CD4-positive, alpha-beta T cell (primary cell): ENCODE data around the gene ETS2. TPM values are rescaled to one million over a fixed set of nuclear protein-coding genes. Genes with fewer than 3 reads are reported as not detected.
A peak's percentile ranks its signal among the peaks of the same experiment; 100 is the strongest.

Source experiments
- ATAC-seq: fragments of 200-7000 bp; cut with Tn5 transposase; one replicate; pipeline ENCODE4 v1.10.0; 2022; ENCODE audit warnings: mild to moderate bottlenecking; ENCODE audit not compliant: poor library complexity
- CTCF ChIA-PET: fragments of 350-600 bp; sonication (Branson Sonifier 250); formaldehyde crosslinking; loops from one replicate; lab custom pipeline; 2021; ENCODE audit warnings: antibody characterized with exemption, inconsistent platforms; lab: Charles Lee
- POLR2A ChIA-PET: fragments of 350-600 bp; sonication (Branson Sonifier 250); formaldehyde crosslinking; loops from one replicate; lab custom pipeline; 2021; ENCODE audit warnings: antibody characterized with exemption, inconsistent platforms; lab: Charles Lee
- DNase-seq, 14 experiments: peaks; one replicate each; pipeline ENCODE4 v3.0.0-alpha.2; 2013 to 2020; ENCODE audit warnings: mixed read lengths in 2 of 14
- H3K27ac ChIP-seq, 2 donors: one replicate each; pipeline versions ENCODE4 v1.5.1 to v1.7.0; 2013; ENCODE audit warnings: low read length in 2 of 2, low read depth in 1 of 2, mild to moderate bottlenecking in 1 of 2
- H3K27me3 ChIP-seq, 2 experiments: 1 replicate in 1 of 2; 2 replicates in 1 of 2; pipeline versions ENCODE4 v1.6.1 to v1.7.0; 2013; ENCODE audit warnings: low read length in 2 of 2, control low read depth in 1 of 2, mild to moderate bottlenecking in 1 of 2, moderate library complexity in 1 of 2; ENCODE audit not compliant: insufficient read depth in 2 of 2, control insufficient read depth in 1 of 2
- H3K36me3 ChIP-seq: one replicate; pipeline ENCODE4 v1.6.1; 2013; ENCODE audit warnings: low read length, control low read depth; ENCODE audit not compliant: insufficient read depth
- H3K4me1 ChIP-seq: one replicate; pipeline ENCODE4 v1.6.1; 2013; ENCODE audit warnings: low read length, control low read depth; ENCODE audit not compliant: insufficient read depth
- H3K4me3 ChIP-seq: one replicate; pipeline ENCODE4 v1.5.1; 2013; ENCODE audit warnings: mild to moderate bottlenecking, low read length, moderate library complexity
- H3K9me3 ChIP-seq, 2 experiments: 1 replicate in 1 of 2; 2 replicates in 1 of 2; pipeline versions ENCODE4 v1.6.1 to v1.7.0; 2013; ENCODE audit warnings: low read length in 2 of 2, mild to moderate bottlenecking in 2 of 2, control low read depth in 1 of 2, moderate library complexity in 1 of 2; ENCODE audit not compliant: control insufficient read depth in 1 of 2, insufficient read depth in 1 of 2
- H3K27ac Mint-ChIP-seq: one replicate; pipeline ENCODE4 v1.8.0; 2020; ENCODE audit warnings: mixed read lengths
- H3K27me3 Mint-ChIP-seq: one replicate; pipeline ENCODE4 v1.8.0; 2021; ENCODE audit warnings: mixed read lengths
- H3K36me3 Mint-ChIP-seq: one replicate; pipeline ENCODE4 v1.8.0; 2021; ENCODE audit warnings: low read depth, mixed read lengths
- H3K4me1 Mint-ChIP-seq: one replicate; pipeline ENCODE4 v1.8.0; 2021; ENCODE audit warnings: low read depth, mixed read lengths
- H3K4me3 Mint-ChIP-seq: one replicate; pipeline ENCODE4 v1.8.0; 2020; ENCODE audit warnings: mild to moderate bottlenecking, mixed read lengths
- H3K9me3 Mint-ChIP-seq: one replicate; pipeline ENCODE4 v1.8.0; 2020; ENCODE audit warnings: mixed read lengths
- intact Hi-C, 2 experiments: fragments of 100-400 bp; cut with DNase I in 1 of 2; cut with micrococcal nuclease in 1 of 2; formaldehyde crosslinking; loops; one replicate each; pipeline versions ENCODE4 v1.15.1 to v1.9.0; 2023 to 2025; cut with DNase I, micrococcal nuclease
- total RNA-seq, 174 experiments: library from RNA in 2 of 174; stranded (reverse) in 2 of 174; gene quantifications; one replicate each; pipeline ENCODE4 v1.2.3 and lab custom pipeline; 2021 to 2026
- TF ChIP-seq, protein P1 (sequence below): fragments of 200-600 bp; IDR thresholded peaks from one replicate; pipeline ENCODE4 v1.8.0; 2022; ENCODE audit warnings: antibody characterized with exemption, mild to moderate bottlenecking

Gene ETS2
- total RNA-seq, 2 experiments from 2014 or later = 11.4 to 13.9 TPM

DNA sequence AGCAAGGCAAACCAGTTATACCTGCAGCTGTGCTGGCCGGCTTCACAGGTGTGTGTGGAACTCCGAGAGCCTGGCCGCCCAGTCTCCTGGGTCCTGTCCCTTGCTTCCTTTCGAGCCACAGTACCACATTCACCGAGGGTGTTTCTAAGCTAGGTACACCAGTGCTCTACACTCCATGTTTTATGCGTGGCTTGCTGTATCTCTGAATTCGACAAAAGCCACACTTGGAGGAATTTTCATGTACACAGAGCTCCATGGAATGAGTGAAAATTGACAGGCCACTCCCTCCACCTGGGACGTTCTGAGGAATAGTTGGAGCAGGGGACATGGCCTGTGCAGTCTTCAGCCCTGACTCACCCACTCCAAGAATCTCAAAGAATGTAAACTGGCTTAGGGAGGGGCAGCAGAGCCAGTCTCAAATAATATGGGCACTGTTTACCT is 14.0 kb downstream of the ETS2 start:
- Mint-ChIP-seq H3K36me3 (peaks cover 98% of the 10 kb centered on the region), H3K4me1 (no peaks in the 10 kb centered on the region), H3K27me3 (no peaks in the 10 kb centered on the region), H3K4me3 (no peak overlapping the region), H3K27ac (no peak overlapping the region), H3K9me3 (no peaks in the 10 kb centered on the region)
- Histone ChIP-seq H3K4me3 (no peak overlapping the region), H3K9me3 (no peaks in the 10 kb centered on the region), H3K27ac (no peak overlapping the region), H3K4me1 (no peaks in the 10 kb centered on the region), H3K27me3 (no peaks in the 10 kb centered on the region), H3K36me3 (peaks cover 88% of the 10 kb centered on the region)
- DNase-seq = no peak
- POLR2A ChIA-PET = no interaction called here
- CTCF ChIA-PET = no interaction called here
- ATAC-seq = no peak
- TF ChIP-seq, protein P1, sequence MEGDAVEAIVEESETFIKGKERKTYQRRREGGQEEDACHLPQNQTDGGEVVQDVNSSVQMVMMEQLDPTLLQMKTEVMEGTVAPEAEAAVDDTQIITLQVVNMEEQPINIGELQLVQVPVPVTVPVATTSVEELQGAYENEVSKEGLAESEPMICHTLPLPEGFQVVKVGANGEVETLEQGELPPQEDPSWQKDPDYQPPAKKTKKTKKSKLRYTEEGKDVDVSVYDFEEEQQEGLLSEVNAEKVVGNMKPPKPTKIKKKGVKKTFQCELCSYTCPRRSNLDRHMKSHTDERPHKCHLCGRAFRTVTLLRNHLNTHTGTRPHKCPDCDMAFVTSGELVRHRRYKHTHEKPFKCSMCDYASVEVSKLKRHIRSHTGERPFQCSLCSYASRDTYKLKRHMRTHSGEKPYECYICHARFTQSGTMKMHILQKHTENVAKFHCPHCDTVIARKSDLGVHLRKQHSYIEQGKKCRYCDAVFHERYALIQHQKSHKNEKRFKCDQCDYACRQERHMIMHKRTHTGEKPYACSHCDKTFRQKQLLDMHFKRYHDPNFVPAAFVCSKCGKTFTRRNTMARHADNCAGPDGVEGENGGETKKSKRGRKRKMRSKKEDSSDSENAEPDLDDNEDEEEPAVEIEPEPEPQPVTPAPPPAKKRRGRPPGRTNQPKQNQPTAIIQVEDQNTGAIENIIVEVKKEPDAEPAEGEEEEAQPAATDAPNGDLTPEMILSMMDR = no peak
- intact Hi-C loops = no loop called here

DNA sequence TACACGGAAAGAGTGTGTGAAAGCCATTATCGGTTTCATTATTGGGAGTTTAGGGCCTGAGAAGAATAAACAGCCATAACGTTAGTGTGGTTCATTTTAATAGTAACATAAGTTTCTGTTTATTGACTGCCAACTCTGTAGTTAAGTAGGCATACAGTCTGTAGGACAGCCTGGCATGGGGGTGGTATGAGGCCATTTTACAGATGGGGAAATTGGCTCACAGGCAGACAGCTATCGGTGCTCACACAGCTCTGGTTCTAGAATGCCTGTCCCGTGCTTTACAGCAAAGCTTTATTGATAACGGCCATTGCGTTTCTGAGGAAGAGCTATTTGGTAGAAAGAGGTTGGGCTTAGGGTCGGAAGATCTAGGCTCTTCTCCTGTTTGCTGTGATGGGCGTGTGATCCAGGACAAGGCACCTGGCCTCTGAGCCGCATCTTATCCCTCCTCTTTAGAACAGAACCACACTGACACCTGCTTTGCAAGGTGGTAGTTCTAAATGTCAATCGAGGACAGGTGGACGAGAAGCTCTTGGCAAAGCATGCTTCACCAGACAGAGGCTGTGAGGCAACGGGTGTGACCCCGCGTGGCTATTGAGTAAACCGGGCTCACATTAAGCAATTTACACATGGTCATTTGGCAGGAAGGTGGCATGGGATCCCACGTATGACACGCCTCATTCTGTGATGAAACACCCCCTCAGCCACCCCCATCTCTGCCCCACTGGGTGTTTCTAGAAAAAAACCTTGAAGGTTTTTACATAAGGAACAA is 14.9 kb downstream of the ETS2 start:
- no peaks in the 10 kb centered on the region for H3K9me3 Mint-ChIP-seq
- H3K4me1 Mint-ChIP-seq = no peaks in the 10 kb centered on the region
- Histone ChIP-seq H3K27ac (no peak overlapping the region), H3K4me1 (no peaks in the 10 kb centered on the region), H3K36me3 (peaks cover 81% of the 10 kb centered on the region), H3K9me3 (no peaks in the 10 kb centered on the region), H3K27me3 (no peaks in the 10 kb centered on the region), H3K4me3 (no peak overlapping the region)
- intact Hi-C loops = no loop called here
- POLR2A ChIA-PET = no interaction called here
- H3K4me3 Mint-ChIP-seq = no peak overlapping the region
- H3K27ac Mint-ChIP-seq = no peak overlapping the region
- CTCF ChIA-PET = no interaction called here
- H3K36me3 Mint-ChIP-seq = peaks cover 88% of the 10 kb centered on the region
- ATAC-seq (no peak), DNase-seq (peak in 2 of 14 experiments; percentile 56 to 64)
- H3K27me3 Mint-ChIP-seq = no peaks in the 10 kb centered on the region
- TF ChIP-seq, protein P1 = no peak

DNA sequence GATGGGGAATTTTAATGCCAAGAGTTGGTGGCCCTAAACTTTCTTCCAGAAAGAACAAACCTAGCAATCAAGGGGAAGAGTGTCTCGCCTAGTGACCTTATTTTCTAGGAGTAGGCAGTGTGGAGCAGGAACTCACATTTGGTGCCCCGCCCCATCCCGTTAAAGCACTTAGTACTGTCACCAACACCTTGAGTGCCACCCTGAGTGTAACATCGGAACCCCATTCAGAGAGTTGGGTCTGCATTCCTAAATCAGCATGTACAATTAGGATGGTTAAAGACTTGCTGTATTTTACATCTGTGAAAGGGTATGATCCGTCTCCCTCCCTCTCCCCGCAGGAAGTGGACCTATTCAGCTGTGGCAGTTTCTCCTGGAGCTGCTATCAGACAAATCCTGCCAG is 15.5 kb downstream of the ETS2 start:
- ChIA-PET POLR2A (no interaction called here), CTCF (no interaction called here)
- TF ChIP-seq, protein P1 = no peak
- H3K27me3 Mint-ChIP-seq = no peaks in the 10 kb centered on the region
- H3K4me1 Mint-ChIP-seq = no peaks in the 10 kb centered on the region
- Histone ChIP-seq H3K4me1 (no peaks in the 10 kb centered on the region), H3K27ac (no peak overlapping the region), H3K9me3 (no peaks in the 10 kb centered on the region), H3K27me3 (no peaks in the 10 kb centered on the region), H3K4me3 (no peak overlapping the region), H3K36me3 (peaks cover 79% of the 10 kb centered on the region)
- no peaks in the 10 kb centered on the region for H3K9me3 Mint-ChIP-seq
- H3K36me3 Mint-ChIP-seq = peaks cover 83% of the 10 kb centered on the region
- DNase-seq (no peak), ATAC-seq (no peak)
- no peak overlapping the region for H3K27ac Mint-ChIP-seq
- intact Hi-C loops = no loop called here
- no peak overlapping the region for H3K4me3 Mint-ChIP-seq
